HL-60/S4 (cell line): ENCODE measurements around the gene DAB2IP.
"Not testable (repeated sequence)": the region's sequence is repeated elsewhere in the genome, so short reads cannot be mapped to it uniquely, and the experiment has no call there.

Source experiments
- in situ Hi-C: fragments of 300-500 bp; cut with MboI; formaldehyde crosslinking; loops from 2 replicates; pipeline ENCODE4 v1.14.3; 2022; ENCODE audit warnings: low sequenced_read_pairs

The DAB2IP gene

GRCh38 chr9:121643473-121643872, 8.0 kb upstream of the DAB2IP start:
- in situ Hi-C loops: no loop called here

GRCh38 chr9:121644040-121644439, 7.4 kb upstream of the DAB2IP start:
- in situ Hi-C loops: not testable (repeated sequence)

- in situ Hi-C loops: no loop called here
These were observed 6.4 kb upstream of the DAB2IP start for GRCh38 chr9:121645003-121645402.

- in situ Hi-C loops: no loop called here
These were observed 5.3 kb upstream of the DAB2IP start for GRCh38 chr9:121645853-121646807.

- in situ Hi-C loops: no loop called here
These were observed 4.4 kb upstream of the DAB2IP start for GRCh38 chr9:121646992-121647391.

- in situ Hi-C loops: no loop called here
These were observed 3.3 kb upstream of the DAB2IP start for GRCh38 chr9:121648172-121648571.

GRCh38 chr9:121648799-121649198, 2.6 kb upstream of the DAB2IP start:
- in situ Hi-C loops: no loop called here

- in situ Hi-C loops: no loop called here
These were observed 1.8 kb upstream of the DAB2IP start for GRCh38 chr9:121649476-121650216.

- in situ Hi-C loops: no loop called here
These were observed 1.0 kb upstream of the DAB2IP start for GRCh38 chr9:121650217-121651007.

GRCh38 chr9:121651008-121651294, 483 bp upstream of the DAB2IP start:
- in situ Hi-C loops: no loop called here

- in situ Hi-C loops: no loop called here
These were observed 795 bp downstream of the DAB2IP start for GRCh38 chr9:121652021-121652837.

- in situ Hi-C loops: no loop called here
These were observed 1.4 kb downstream of the DAB2IP start for GRCh38 chr9:121652838-121653231.

GRCh38 chr9:121654499-121655140, 3.2 kb downstream of the DAB2IP start:
- in situ Hi-C loops: no loop called here

- in situ Hi-C loops: no loop called here
These were observed 3.9 kb downstream of the DAB2IP start for GRCh38 chr9:121655231-121655755.

GRCh38 chr9:121656941-121657470, 5.6 kb downstream of the DAB2IP start:
- in situ Hi-C loops: no loop called here

GRCh38 chr9:121658166-121658565, 6.7 kb downstream of the DAB2IP start:
- in situ Hi-C loops: no loop called here

- in situ Hi-C loops: no loop called here
These were observed 7.2 kb downstream of the DAB2IP start for GRCh38 chr9:121658591-121658990.

- in situ Hi-C loops: no loop called here
These were observed 8.9 kb downstream of the DAB2IP start for GRCh38 chr9:121660367-121660766.

GRCh38 chr9:121660876-121661275, 9.4 kb downstream of the DAB2IP start:
- in situ Hi-C loops: no loop called here

- in situ Hi-C loops: no loop called here
These were observed 9.9 kb downstream of the DAB2IP start for GRCh38 chr9:121661328-121661727.
